Fibroblast of skin of left biceps (primary cell): ENCODE data around the gene BTBD1.
"Not testable (repeated sequence)": the region's sequence is repeated elsewhere in the genome, so short reads cannot be mapped to it uniquely, and the experiment has no call there.

Source experiments
- DNase-seq, 2 experiments: peaks; one replicate each; pipeline ENCODE4 v3.0.0-alpha.2; 2013; ENCODE audit warnings: low read depth in 2 of 2

The BTBD1 gene

GRCh38 chr15:83094583-83094982 lies 27.5 kb upstream of the BTBD1 start:
- DNase-seq, result no peak

DNA sequence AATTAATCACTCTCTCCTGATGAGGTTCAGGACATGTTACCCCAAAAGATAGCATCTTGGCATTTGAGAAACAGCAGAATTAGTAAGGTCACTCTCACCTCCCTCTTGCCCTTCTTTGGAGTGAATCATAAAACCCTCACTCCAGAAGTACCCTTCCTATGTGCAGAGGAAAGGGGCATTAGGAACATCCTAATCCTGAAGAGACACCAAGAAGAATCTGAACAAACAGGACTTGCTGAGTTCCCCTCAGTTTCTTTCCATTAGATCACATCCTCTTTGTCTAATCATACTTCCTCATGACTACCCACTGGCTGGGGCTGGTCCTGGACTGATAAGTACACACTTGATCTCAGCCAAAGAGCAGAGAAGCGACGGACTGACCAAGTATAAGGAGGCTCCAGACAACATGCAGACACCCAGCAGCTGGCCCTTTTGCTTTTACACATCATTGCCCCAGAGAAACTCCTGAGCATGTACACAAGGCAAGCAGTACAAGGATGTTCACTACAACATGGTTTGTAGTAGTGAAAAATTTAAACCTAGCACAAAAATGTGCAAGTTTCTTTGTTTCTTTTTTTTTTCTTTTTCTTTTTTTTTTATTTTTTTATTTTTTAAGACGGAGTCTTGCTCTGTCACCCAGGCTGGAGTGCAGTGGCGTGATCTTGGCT lies 25.4 kb upstream of the BTBD1 start:
- no peak for DNase-seq

DNA sequence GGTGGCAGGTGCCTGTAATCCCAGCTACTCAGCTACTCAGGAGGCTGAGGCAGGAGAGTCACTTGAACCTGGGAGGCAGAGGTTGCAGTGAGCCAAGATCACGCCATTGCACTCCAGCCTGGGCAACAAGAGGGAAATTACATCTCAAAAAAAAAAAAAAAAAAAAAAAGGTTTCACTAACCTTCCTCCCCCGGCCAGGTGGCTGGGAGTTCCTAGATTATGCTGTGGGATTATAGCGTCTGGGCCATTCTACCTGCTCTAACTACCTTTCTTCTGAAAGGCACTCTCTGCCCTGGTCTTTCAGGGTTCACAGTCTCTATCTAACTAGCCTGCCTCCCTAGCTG lies 24.9 kb upstream of the BTBD1 start:
- DNase-seq, result not testable (repeated sequence)

- DNase-seq, result no peak
Measured at GRCh38 chr15:83090465-83090864, 23.4 kb upstream of the BTBD1 start.

- no peak for DNase-seq
Measured at GRCh38 chr15:83088876-83089275, 21.8 kb upstream of the BTBD1 start.

DNA sequence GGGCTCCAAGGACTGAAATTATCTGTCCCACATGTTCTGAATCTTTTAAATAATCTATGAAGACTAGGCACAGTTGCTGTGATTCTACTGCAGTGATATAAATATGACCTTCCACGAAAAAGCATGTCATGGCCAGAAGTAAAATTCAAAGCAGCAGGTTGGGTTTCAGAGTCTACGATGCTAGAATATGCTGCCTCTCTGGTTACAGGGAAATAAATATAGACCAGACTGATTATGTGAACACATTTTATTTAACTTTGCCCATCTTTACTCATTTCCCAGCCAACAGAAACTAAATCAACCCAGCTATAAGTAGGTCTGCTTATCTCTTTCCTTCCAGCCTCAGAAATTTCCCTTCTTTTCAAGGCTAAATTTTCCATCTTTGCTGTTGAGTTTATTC lies 20.5 kb upstream of the BTBD1 start:
- DNase-seq, result no peak

GRCh38 chr15:83085864-83086552 lies 19.0 kb upstream of the BTBD1 start:
- DNase-seq, result not testable (repeated sequence)

- DNase-seq, result not testable (repeated sequence)
Measured at GRCh38 chr15:83085461-83085860, 18.4 kb upstream of the BTBD1 start.

DNA sequence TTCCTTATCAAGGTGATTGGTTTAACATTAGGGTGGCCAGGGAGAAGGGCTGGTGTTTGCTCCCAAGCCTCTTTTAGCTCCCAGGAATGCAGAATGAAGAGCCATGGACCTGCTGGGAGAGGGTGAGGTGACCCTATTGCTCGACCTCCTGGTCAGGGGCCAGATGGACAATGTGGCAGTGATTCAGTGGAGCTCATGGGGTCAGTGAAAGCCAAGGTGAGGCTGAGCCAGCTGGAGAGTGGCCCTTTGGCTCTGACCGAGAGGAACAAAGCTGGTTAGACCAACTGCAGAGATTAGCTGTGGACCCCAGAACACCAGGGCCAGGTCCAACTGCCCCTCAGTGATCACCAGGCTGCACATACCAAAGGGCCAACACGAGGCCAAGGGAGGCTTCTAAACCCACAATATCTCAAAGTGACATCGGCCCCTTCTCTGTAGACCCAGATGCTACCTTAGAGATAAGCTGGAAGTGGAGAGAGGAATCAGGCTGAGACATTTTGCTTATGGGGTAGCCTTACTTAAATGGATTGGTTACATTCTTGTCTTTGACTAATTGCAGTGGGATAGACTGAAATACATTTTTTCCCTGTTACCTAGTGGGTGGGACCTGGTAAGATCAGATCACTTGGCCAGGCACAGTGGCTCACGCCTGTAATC lies 15.8 kb upstream of the BTBD1 start:
- DNase-seq, result no peak

GRCh38 chr15:83081256-83082014 lies 14.4 kb upstream of the BTBD1 start:
- no peak for DNase-seq

GRCh38 chr15:83078712-83079111 lies 11.7 kb upstream of the BTBD1 start:
- DNase-seq, result no peak

GRCh38 chr15:83077491-83078230 lies 10.6 kb upstream of the BTBD1 start:
- DNase-seq, result no peak

DNA sequence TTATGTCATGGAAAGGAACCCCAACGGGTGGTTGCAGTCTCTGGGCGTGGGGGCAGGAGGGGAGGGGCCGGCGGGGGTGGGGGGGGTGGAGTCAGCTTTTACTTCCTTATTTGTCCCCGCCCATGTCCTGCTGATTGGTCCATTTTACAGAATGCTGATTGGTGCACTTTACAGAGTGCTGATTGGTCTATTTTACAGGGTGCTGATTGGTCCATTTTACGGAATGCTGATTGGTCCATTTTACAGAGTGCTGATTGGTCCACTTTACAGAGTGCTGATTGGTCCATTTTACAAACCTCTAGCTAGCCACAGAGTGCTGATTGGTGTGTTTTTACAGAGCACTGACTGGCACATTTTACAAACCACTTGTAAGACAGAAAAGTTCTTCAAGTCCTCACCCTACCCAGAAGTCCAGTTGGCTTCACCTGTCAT lies 2.2 kb upstream of the BTBD1 start:
- DNase-seq, result not testable (repeated sequence)

DNA sequence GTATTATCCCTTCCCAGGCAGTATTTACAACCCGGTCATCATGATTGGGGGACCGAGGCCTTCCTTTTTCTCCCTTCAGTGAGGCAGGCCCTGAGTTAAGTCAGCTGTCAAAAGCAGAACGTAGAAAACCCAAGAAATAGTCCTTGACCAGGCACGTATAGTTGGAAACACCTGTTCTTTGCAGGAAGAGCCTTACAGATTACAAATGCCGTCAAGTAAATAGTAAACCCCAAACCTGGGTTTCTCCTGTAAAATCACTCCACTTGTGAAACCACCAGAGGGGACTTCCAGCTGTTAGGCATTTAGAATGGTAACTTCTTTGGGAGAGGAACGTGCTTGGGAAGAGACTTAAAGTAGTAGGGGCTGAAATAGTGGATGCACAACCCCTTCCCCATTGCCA lies 1.0 kb upstream of the BTBD1 start:
- DNase-seq, result no peak

DNA sequence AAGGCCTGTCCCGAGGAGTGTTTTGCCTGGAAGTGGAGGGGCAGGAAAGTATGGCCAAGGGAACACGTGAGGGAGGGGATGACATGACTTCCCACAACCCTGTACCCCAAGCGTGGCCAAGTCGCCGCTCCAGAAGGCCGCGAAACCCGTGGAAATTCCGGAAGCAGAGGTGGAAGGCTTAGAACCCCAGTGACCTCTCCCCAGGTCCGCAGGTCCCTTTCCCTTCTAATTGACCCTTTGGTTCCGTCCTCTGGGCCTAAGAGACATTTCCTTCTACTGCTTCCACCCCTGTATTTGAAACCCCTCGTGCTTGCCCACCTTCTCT lies 548 bp upstream of the BTBD1 start:
- DNase-seq, result no peak

- DNase-seq, result no peak
Measured at GRCh38 chr15:83066034-83066733, 868 bp downstream of the BTBD1 start.

GRCh38 chr15:83065431-83065830 lies 1.6 kb downstream of the BTBD1 start:
- no peak for DNase-seq

GRCh38 chr15:83064859-83065258 lies 2.2 kb downstream of the BTBD1 start:
- DNase-seq, result no peak

DNA sequence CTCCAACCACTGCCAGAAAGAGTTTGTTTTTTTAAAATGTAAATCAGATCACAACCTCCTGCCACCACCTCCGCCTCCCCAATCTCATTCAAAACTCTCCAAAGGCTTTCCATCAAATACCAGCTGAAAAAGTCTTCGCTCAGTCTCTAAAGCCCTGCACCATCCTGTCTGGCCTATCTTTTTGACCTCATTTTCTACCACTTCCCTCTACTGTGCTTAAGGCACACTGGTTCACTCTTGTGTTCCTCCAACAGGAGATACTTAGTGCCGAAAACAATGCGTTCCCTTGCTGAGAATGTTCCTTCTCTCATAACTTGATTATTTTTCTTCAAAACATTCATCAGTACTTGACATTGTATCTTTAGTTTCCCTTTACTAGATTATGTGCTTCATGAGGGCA lies 3.5 kb downstream of the BTBD1 start:
- no peak for DNase-seq

- no peak for DNase-seq
Measured at GRCh38 chr15:83062768-83063180, 4.3 kb downstream of the BTBD1 start.

DNA sequence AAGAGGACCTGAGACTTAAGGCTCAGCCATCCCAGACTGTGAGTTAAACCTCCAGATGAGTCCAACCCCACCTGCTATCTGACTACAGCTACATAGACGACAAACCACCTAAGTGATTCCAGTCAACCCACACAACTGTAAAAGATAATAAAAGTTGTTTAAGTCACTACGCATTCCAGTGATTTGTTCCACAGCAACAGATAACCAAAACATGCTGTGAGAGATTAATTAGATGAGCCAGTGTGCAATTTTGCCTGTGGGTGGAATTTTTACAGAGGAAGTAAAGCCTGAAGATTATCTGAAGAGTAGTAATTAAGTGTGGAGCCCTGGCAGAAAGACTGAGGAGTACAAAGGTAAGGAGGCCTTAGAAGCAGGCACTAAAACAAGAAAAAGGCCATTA lies 5.4 kb downstream of the BTBD1 start:
- peak in 1 of 2 experiments; percentile 9 for DNase-seq
